ENCODE data around the gene OVOL1. TPM values are rescaled to one million over a fixed set of nuclear protein-coding genes. Genes with fewer than 3 reads are reported as not detected.

The OVOL1 gene
- total RNA-seq, 4 donors from 2014 or later, result not detected

GRCh38 chr11:65787649-65788622, 1.1 kb downstream of the OVOL1 start:
- H3K4me3 ChIP-seq, result peak overlapping the region in 3 of 4 donors; percentile 32 to 48 (median 40)
- H3K9me3 ChIP-seq, result no peaks in the 10 kb centered on the region

GRCh38 chr11:65788821-65789220, 2.0 kb downstream of the OVOL1 start:
- H3K27ac ChIP-seq (replicated peaks in 1 of 4), result no peak overlapping the region
- DNase-seq (ENCODE audit: extremely low spot score), result no peak
- H3K9me3 ChIP-seq, result no peaks in the 10 kb centered on the region
- intact Hi-C loops (cut with DNase I), result no loop called here
- H3K4me3 ChIP-seq, result no peak overlapping the region
- TF ChIP-seq POLR2AphosphoS5 (IDR thresholded peaks at IDR 0.05) (no peak), EP300 (IDR thresholded peaks at IDR 0.05) (no peak), CTCF (IDR thresholded peaks at IDR 0.05) (no peak), POLR2A (IDR thresholded peaks at IDR 0.05; ENCODE audit: low read depth) (no peak)
- 85% methylated on average over 6 of the region's 6 CpGs for WGBS
- peaks cover 21 to 86% (median 29%) of the 10 kb centered on the region in 4 donors for H3K27me3 ChIP-seq
- H3K4me1 ChIP-seq, result peaks cover 17 to 28% (median 26%) of the 10 kb centered on the region in 4 donors
- H3K36me3 ChIP-seq, result no peaks in the 10 kb centered on the region

More at GRCh38 chr11:65787649-65788622, 1.1 kb downstream of the OVOL1 start:
- no peak for DNase-seq (ENCODE audit: extremely low spot score)
- WGBS, result 10% methylated on average over 27 of the region's 64 CpGs
- Histone ChIP-seq H3K36me3 (no peaks in the 10 kb centered on the region), H3K4me1 (peaks cover 17 to 28% (median 26%) of the 10 kb centered on the region in 4 donors), H3K27me3 (peaks cover 21 to 77% (median 29%) of the 10 kb centered on the region in 4 donors), H3K27ac (replicated peaks in 1 of 4) (no peak overlapping the region)
- intact Hi-C loops (cut with DNase I), result no loop called here
- TF ChIP-seq CTCF (IDR thresholded peaks at IDR 0.05) (no peak), POLR2A (IDR thresholded peaks at IDR 0.05; ENCODE audit: low read depth) (no peak), EP300 (IDR thresholded peaks at IDR 0.05) (no peak), POLR2AphosphoS5 (IDR thresholded peaks at IDR 0.05) (no peak)

GRCh38 chr11:65789230-65790103, 2.6 kb downstream of the OVOL1 start:
- Histone ChIP-seq H3K4me3 (no peak overlapping the region), H3K27me3 (peaks cover 21 to 89% (median 29%) of the 10 kb centered on the region in 4 donors), H3K36me3 (no peaks in the 10 kb centered on the region), H3K9me3 (no peaks in the 10 kb centered on the region), H3K27ac (replicated peaks in 1 of 4) (no peak overlapping the region), H3K4me1 (peaks cover 17 to 28% (median 26%) of the 10 kb centered on the region in 4 donors)
- intact Hi-C loops (cut with DNase I), result no loop called here
- 84% methylated on average over 9 of the region's 14 CpGs for WGBS
- TF ChIP-seq EP300 (IDR thresholded peaks at IDR 0.05) (no peak), POLR2AphosphoS5 (IDR thresholded peaks at IDR 0.05) (no peak), POLR2A (IDR thresholded peaks at IDR 0.05; ENCODE audit: low read depth) (no peak), CTCF (IDR thresholded peaks at IDR 0.05) (no peak)
- no peak for DNase-seq (ENCODE audit: extremely low spot score)

- H3K9me3 ChIP-seq, result no peaks in the 10 kb centered on the region
- no peak overlapping the region for H3K4me3 ChIP-seq
- no peak for TF ChIP-seq POLR2A (IDR thresholded peaks at IDR 0.05; ENCODE audit: low read depth)
- TF ChIP-seq CTCF (IDR thresholded peaks at IDR 0.05), result no peak
- no peak for TF ChIP-seq EP300 (IDR thresholded peaks at IDR 0.05)
- TF ChIP-seq POLR2AphosphoS5 (IDR thresholded peaks at IDR 0.05), result no peak
- H3K4me1 ChIP-seq, result peaks cover 17 to 28% (median 26%) of the 10 kb centered on the region in 4 donors
- intact Hi-C loops (cut with DNase I), result no loop called here
- no peak overlapping the region for H3K27ac ChIP-seq (replicated peaks in 1 of 4)
- no peaks in the 10 kb centered on the region for H3K36me3 ChIP-seq
- peaks cover 21 to 89% (median 29%) of the 10 kb centered on the region in 4 donors for H3K27me3 ChIP-seq
- WGBS, result 87% methylated on average over 8 of the region's 13 CpGs
- DNase-seq (ENCODE audit: extremely low spot score), result no peak
Observed at GRCh38 chr11:65790104-65790901, 3.4 kb downstream of the OVOL1 start.

Measured in esophagus muscularis mucosa (tissue), 4 donors.